ENCODE results near the gene ZNF668. TPM values are rescaled to one million over a fixed set of nuclear protein-coding genes. Genes with fewer than 3 reads are reported as not detected.

ZNF668 gene
- total and polyA plus RNA-seq, 2 of the 13 experiments (the other 11 are each of a cell fraction or from before 2014, with no cell fraction given) = 3.8 to 9.8 TPM

DNA sequence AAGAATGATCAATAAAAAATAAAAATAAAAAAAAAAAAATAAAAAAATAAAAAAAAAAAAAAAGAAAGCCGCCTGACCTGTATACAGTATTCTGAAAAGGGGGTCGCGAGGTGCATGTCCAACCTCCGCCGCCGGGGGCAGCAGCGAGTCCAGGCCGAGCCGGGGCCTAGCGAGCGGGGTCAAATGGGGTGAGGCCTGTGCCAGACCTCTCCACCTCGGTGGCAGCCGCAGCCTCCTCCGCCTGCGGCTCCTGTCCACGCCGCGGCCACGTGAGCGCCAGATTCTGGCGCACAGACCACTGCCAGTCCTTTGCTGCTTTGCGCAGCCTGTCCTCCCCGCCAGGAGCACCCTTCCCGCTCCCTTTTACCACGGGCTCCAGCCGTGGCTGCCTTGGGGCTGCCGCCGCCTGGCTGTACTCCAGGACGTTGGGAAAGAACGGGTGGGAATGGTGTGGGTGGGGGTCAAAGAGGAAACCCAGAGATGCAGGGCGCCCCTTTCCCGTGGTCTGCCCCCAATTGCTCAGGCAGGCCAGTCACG is 31.7 kb upstream of the ZNF668 start (continued):
- TF ChIP-seq TFAP4 (IDR thresholded peaks at IDR 0.05; ENCODE audit: borderline replicate concordance, low read depth) = peak; percentile 54; the same call in 1 of the 2 replicates
- peak; percentile 97 for TF ChIP-seq SMAD3 (CRISPR knock-in tag; IDR thresholded peaks at IDR 0.05)
- TF ChIP-seq FOXK1 (CRISPR knock-in tag; IDR thresholded peaks at IDR 0.05; ENCODE audit: borderline replicate concordance, low read depth) = peak; percentile 94
- peak; percentile 67 for TF ChIP-seq STAG1 (CRISPR knock-in tag; IDR thresholded peaks at IDR 0.05)
- no peak for TF ChIP-seq ZNF7 (CRISPR knock-in tag; IDR thresholded peaks at IDR 0.05)
- TF ChIP-seq HOXA3 (CRISPR knock-in tag; IDR thresholded peaks at IDR 0.05) = peak; percentile 96
- TF ChIP-seq CSRNP1 (CRISPR knock-in tag; IDR thresholded peaks at IDR 0.05) = peak; percentile 98
- 0 out of 2 replicates have a peak, but pooled peaks have one; percentile 55 for TF ChIP-seq ZSCAN22 (CRISPR knock-in tag; IDR thresholded peaks at IDR 0.05)
- TF ChIP-seq NFE2L1 (CRISPR knock-in tag; IDR thresholded peaks at IDR 0.05; ENCODE audit: borderline replicate concordance) = no peak
- TF ChIP-seq ZNF773 (CRISPR knock-in tag; IDR thresholded peaks at IDR 0.05; ENCODE audit: borderline replicate concordance) = peak; percentile 94; the same call in 1 of the 2 replicates
- TF ChIP-seq, protein P1, sequence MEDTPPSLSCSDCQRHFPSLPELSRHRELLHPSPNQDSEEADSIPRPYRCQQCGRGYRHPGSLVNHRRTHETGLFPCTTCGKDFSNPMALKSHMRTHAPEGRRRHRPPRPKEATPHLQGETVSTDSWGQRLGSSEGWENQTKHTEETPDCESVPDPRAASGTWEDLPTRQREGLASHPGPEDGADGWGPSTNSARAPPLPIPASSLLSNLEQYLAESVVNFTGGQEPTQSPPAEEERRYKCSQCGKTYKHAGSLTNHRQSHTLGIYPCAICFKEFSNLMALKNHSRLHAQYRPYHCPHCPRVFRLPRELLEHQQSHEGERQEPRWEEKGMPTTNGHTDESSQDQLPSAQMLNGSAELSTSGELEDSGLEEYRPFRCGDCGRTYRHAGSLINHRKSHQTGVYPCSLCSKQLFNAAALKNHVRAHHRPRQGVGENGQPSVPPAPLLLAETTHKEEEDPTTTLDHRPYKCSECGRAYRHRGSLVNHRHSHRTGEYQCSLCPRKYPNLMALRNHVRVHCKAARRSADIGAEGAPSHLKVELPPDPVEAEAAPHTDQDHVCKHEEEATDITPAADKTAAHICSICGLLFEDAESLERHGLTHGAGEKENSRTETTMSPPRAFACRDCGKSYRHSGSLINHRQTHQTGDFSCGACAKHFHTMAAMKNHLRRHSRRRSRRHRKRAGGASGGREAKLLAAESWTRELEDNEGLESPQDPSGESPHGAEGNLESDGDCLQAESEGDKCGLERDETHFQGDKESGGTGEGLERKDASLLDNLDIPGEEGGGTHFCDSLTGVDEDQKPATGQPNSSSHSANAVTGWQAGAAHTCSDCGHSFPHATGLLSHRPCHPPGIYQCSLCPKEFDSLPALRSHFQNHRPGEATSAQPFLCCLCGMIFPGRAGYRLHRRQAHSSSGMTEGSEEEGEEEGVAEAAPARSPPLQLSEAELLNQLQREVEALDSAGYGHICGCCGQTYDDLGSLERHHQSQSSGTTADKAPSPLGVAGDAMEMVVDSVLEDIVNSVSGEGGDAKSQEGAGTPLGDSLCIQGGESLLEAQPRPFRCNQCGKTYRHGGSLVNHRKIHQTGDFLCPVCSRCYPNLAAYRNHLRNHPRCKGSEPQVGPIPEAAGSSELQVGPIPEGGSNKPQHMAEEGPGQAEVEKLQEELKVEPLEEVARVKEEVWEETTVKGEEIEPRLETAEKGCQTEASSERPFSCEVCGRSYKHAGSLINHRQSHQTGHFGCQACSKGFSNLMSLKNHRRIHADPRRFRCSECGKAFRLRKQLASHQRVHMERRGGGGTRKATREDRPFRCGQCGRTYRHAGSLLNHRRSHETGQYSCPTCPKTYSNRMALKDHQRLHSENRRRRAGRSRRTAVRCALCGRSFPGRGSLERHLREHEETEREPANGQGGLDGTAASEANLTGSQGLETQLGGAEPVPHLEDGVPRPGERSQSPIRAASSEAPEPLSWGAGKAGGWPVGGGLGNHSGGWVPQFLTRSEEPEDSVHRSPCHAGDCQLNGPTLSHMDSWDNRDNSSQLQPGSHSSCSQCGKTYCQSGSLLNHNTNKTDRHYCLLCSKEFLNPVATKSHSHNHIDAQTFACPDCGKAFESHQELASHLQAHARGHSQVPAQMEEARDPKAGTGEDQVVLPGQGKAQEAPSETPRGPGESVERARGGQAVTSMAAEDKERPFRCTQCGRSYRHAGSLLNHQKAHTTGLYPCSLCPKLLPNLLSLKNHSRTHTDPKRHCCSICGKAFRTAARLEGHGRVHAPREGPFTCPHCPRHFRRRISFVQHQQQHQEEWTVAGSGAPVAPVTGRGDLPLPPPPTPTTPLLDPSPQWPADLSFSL (CRISPR knock-in tag; IDR thresholded peaks at IDR 0.05) = no peak
- TF ChIP-seq THAP7 (CRISPR knock-in tag; IDR thresholded peaks at IDR 0.05) = peak; percentile 97
- TF ChIP-seq, protein P2, sequence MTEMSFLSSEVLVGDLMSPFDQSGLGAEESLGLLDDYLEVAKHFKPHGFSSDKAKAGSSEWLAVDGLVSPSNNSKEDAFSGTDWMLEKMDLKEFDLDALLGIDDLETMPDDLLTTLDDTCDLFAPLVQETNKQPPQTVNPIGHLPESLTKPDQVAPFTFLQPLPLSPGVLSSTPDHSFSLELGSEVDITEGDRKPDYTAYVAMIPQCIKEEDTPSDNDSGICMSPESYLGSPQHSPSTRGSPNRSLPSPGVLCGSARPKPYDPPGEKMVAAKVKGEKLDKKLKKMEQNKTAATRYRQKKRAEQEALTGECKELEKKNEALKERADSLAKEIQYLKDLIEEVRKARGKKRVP (CRISPR knock-in tag; IDR thresholded peaks at IDR 0.05) = peak in 1 of 2 experiments; percentile 85; a peak in 2 of 4 replicates
- peak; percentile 95 for TF ChIP-seq HINFP (CRISPR knock-in tag; IDR thresholded peaks at IDR 0.05; ENCODE audit: low read depth)
- TF ChIP-seq ZNF749 (CRISPR knock-in tag; IDR thresholded peaks at IDR 0.05; ENCODE audit: borderline replicate concordance) = peak; percentile 89; the same call in 1 of the 2 replicates
- TF ChIP-seq AHR (CRISPR knock-in tag; IDR thresholded peaks at IDR 0.05) = peak; percentile 81; the same call in 1 of the 2 replicates
- TF ChIP-seq ZNF382 (CRISPR knock-in tag; IDR thresholded peaks at IDR 0.05; ENCODE audit: borderline replicate concordance) = no peak

Measured in HepG2 (cell line).